GM19395 (cell line): ENCODE data around the gene PLCB1.
"Not testable (repeated sequence)": the region's sequence is repeated elsewhere in the genome, so short reads cannot be mapped to it uniquely, and the experiment has no call there.

Experiments used
- ATAC-seq: cut with Tn5 transposase; IDR thresholded peaks from one replicate; pipeline ENCODE4 v1.9.1; 2021; ENCODE audit warnings: mild to moderate bottlenecking, moderate library complexity; ENCODE audit not compliant: unreplicated experiment

Gene PLCB1

DNA sequence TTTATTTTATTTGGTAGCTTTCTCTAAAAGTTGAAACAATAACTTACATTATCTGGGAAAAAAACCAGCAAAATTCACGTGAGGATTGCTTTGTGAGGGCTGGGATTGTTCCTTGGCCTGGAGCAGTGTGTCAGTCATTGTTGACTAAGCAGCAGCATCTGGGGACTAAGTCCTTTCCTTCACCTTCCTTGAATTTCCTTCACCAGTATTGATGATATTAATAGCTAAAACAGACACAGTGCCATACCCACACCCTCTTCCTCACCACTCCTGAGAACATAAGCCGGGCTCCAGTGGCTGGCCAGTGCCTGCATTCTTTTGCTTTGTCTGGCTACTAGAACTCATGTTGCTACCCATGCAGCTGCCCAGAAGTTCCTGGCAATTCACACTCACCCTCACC is 23.7 kb downstream of the PLCB1 start:
- ATAC-seq: no peak

DNA sequence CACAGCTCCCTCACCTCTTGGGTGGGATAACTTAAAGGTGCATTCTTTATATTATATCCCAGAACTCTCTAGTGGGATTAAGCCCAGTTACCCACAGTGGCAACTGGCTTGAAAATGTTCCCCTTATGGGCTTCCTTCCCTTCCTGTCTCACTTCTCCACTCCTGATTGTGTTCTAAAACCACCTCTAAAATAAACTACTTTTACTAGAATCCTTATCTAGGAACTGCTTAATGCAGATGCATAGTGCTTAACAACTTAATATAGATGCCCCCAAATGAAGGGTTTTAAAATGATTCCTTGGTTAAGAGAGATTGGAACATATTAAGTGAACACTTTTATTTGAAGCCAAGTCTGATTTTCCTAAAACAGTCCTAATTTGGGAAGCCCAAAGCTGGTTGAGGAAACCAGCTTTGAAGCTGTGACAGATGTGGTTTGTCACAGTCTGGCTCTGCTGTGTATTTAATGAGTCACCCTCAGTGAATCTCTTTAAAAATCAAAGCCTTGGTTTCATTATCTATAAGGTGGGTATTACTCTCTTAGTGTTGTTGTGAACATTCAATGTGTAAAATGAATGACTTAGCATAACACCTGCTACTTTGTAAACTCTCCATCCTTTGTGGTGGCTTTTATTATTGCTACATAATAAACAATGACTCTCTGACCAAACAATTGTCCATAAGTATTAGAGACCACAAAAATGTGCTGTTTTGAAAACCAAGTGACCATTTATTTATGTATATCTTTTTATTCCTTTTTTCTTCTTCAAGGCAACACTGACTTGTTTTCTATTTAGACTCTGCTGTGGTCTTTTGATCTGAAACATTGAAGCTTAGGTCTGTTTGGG is 24.4 kb downstream of the PLCB1 start:
- peak; percentile 72 for ATAC-seq

DNA sequence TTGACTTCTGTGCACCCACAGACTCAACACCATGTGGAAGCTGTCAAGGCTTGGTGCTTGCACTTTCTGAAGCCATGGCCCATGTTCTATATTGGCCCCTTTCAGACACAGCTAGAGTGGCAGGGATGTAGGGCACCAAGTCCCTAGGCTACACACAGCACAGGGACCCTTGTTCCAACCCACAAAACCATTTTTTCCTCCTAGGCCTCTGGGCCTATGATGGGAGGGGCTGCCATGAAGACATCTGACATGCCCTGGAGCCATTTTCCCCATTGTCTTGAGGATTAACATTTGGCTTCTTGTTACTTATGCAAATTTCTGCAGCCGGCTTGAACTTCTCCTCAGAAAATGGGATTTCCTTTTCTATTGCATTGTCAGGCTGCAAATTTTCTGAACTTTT is 27.2 kb downstream of the PLCB1 start:
- not testable (repeated sequence) for ATAC-seq

GRCh38 chr20:8161264-8162071 is 29.4 kb downstream of the PLCB1 start:
- ATAC-seq: no peak

DNA sequence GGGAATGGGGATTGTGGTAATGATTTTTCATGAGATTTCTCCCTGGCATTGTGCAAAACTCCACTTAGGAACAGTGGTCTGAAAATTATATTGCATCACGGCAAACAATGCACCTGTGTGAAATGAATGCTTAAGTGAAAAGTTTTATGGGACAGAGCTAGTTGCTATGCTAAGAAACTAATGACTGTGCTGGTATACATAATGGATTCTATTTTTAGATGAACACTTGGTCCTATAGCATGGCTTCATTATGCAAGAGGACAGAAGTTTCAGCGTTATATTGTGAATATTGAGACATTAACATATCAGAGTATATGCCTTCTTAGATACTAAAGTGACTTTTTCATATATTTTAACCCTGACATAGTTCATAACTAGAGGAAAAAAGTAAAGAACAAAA is 30.5 kb downstream of the PLCB1 start:
- ATAC-seq: no peak

GRCh38 chr20:8163543-8163942 is 31.5 kb downstream of the PLCB1 start:
- ATAC-seq: no peak

GRCh38 chr20:8166730-8167129 is 34.7 kb downstream of the PLCB1 start:
- no peak for ATAC-seq

DNA sequence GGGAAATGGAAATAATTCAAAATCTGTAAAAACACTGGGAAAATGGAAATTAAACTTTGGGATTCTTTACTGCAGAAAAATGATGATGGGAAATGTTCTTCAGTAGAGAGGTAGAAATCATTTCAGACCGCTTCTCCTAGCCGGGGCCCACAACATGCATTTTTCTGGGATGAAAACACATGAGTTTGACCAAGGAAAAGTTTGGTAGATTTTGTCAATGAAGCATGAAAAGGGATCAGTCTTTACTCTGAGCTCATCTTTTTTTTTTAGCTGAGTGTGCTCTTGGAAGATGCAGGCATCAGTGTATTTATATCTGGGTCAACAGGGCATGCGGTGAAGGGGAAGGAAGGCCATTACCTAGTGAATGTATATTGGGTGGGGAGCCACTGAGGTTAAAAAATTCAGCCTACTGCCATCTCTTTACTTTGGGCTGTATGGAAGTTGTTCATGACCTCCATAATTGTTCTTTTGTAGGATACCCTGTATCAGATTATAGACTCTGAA is 36.8 kb downstream of the PLCB1 start:
- ATAC-seq: no peak

GRCh38 chr20:8170921-8171320 is 38.9 kb downstream of the PLCB1 start:
- no peak for ATAC-seq

DNA sequence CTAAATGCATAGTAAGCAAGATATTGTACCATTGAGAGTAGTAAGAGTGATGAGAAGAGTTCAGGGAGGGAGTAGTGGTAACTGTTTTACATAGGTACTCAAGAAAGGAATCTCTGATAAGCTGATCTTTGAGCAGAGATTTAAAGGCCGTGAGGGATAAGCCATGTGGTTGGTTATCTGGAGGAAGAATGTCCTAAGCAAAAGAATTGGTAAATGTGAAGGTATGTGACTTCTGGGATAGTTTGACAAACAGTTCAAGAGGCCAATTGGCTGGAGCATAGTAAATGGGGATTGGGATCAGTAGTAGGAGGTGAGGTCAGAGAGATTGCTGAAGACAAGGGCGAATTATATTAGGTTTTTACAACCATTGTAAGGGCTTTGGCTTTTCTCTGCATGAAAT is 40.1 kb downstream of the PLCB1 start:
- ATAC-seq: no peak

GRCh38 chr20:8175741-8176675 is 43.9 kb downstream of the PLCB1 start:
- no peak for ATAC-seq

GRCh38 chr20:8183526-8183925 is 51.5 kb downstream of the PLCB1 start:
- no peak for ATAC-seq

GRCh38 chr20:8187740-8188139 is 55.7 kb downstream of the PLCB1 start:
- ATAC-seq: no peak

- no peak for ATAC-seq
Observed at GRCh38 chr20:8190043-8190880, 58.2 kb downstream of the PLCB1 start.

GRCh38 chr20:8194721-8195120 is 62.7 kb downstream of the PLCB1 start:
- no peak for ATAC-seq

DNA sequence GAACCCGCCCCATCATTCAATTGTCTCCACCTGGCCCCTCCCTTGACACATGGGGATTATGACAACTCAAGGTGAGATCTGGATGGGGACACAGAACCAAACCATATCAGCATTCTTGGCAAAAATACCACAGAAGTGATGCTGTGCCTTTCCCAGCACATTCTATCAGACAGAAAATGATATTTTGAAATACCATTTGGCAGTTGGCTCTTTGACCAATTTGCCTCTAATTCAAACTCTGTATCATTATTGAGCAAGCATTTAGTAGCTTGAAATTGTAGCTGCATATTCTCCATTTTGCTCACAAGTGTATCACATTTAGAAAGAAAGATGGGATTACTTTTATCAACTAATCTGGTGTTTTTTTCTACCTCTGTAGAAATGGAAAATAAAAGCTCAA is 64.0 kb downstream of the PLCB1 start:
- no peak for ATAC-seq

- ATAC-seq: no peak
Observed at GRCh38 chr20:8200220-8200619, 68.2 kb downstream of the PLCB1 start.

DNA sequence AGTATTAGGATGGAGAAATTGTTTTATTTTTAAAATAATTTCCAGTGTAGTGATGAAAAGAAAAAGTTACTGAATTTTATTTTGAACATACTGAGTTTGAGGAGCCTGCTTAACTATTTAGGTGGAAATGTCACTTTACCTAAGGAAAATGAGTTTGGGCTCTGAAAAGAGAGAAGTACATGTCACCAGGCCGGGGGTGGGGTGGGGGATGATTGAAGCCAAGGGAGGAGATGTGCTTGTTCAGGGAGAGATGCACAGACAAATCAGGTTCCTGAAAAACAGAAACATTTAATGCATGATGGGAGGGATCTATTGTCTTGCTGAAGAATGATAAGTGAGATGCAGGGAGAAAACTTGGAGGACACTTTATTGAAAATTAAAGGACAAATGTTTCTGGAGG is 71.3 kb downstream of the PLCB1 start:
- no peak for ATAC-seq

GRCh38 chr20:8205996-8206395 is 73.9 kb downstream of the PLCB1 start:
- no peak for ATAC-seq

GRCh38 chr20:8208226-8208625 is 76.2 kb downstream of the PLCB1 start:
- ATAC-seq: no peak
